Coronary artery (tissue), 2 donors: ENCODE data around the gene MTHFD1L.

ENCODE experiments used
- DNase-seq: peaks from one replicate; pipeline ENCODE4 v3.0.0-alpha.2; 2017; ENCODE audit warnings: low spot score
- H3K27ac ChIP-seq, 2 donors: fragments of 200-600 bp; sonication (generic); one replicate each; pipeline ENCODE4 v1.5.1; 2016 to 2019
- H3K4me3 ChIP-seq: fragments of 200-600 bp; sonication (generic); 2 replicates; pipeline ENCODE4 v1.5.1; 2016; ENCODE audit warnings: mild to moderate bottlenecking, moderate library complexity
- CTCF ChIP-seq: fragments of 200-600 bp; sonication (generic); IDR thresholded peaks from one replicate; pipeline ENCODE4 v1.5.1; 2019; ENCODE audit warnings: antibody characterized with exemption

The MTHFD1L gene

GRCh38 chr6:150962436-150962835 is 96.9 kb downstream of the MTHFD1L start:
- Histone ChIP-seq H3K27ac (no peak overlapping the region), H3K4me3 (no peak overlapping the region)
- no peak for TF ChIP-seq CTCF
- no peak for DNase-seq

GRCh38 chr6:150964765-150965164 is 99.3 kb downstream of the MTHFD1L start:
- no peak overlapping the region for H3K27ac ChIP-seq
- no peak for TF ChIP-seq CTCF
- DNase-seq: no peak

GRCh38 chr6:150966786-150967185 is 101.3 kb downstream of the MTHFD1L start:
- no peak for DNase-seq
- no peak for TF ChIP-seq CTCF
- Histone ChIP-seq H3K27ac (no peak overlapping the region), H3K4me3 (no peak overlapping the region)

More at GRCh38 chr6:150964765-150965164, 99.3 kb downstream of the MTHFD1L start:
- H3K4me3 ChIP-seq: no peak overlapping the region

GRCh38 chr6:150967381-150967780 is 101.9 kb downstream of the MTHFD1L start:
- no peak for TF ChIP-seq CTCF
- DNase-seq: no peak
- H3K27ac ChIP-seq: no peak overlapping the region
- no peak overlapping the region for H3K4me3 ChIP-seq

- Histone ChIP-seq H3K4me3 (no peak overlapping the region), H3K27ac (no peak overlapping the region)
- no peak for TF ChIP-seq CTCF
- no peak for DNase-seq
These were observed 102.4 kb downstream of the MTHFD1L start for GRCh38 chr6:150967910-150968309.

- Histone ChIP-seq H3K27ac (no peak overlapping the region), H3K4me3 (no peak overlapping the region)
- no peak for TF ChIP-seq CTCF
- DNase-seq: no peak
These were observed 104.4 kb downstream of the MTHFD1L start for GRCh38 chr6:150969901-150970300.

GRCh38 chr6:150971219-150971618 is 105.7 kb downstream of the MTHFD1L start:
- DNase-seq: no peak
- TF ChIP-seq CTCF: no peak
- Histone ChIP-seq H3K27ac (no peak overlapping the region), H3K4me3 (no peak overlapping the region)
